Measurements from ENCODE around the gene GOLGA8G.
"Not testable (repeated sequence)": the region's sequence is repeated elsewhere in the genome, so short reads cannot be mapped to it uniquely, and the experiment has no call there.

- not testable (repeated sequence) for TF ChIP-seq POLR2A (IDR thresholded peaks at IDR 0.05; ENCODE audit: low read length); GATA1 (IDR thresholded peaks at IDR 0.05; ENCODE audit: low read depth, low read length)
These were observed 18.6 kb downstream of the GOLGA8G start for GRCh38 chr15:28514128-28514527.
